HG03575 (cell line): ENCODE measurements around the gene TCF7L1.
"Not testable (repeated sequence)": the region's sequence is repeated elsewhere in the genome, so short reads cannot be mapped to it uniquely, and the experiment has no call there.

ENCODE experiments used
- ATAC-seq: cut with Tn5 transposase; IDR thresholded peaks from one replicate; pipeline ENCODE4 v1.9.1; 2021; ENCODE audit not compliant: unreplicated experiment, insufficient number of reproducible peaks, low FRiP score; ENCODE audit errors: extremely low read depth

Gene TCF7L1

GRCh38 chr2:85288244-85288725 is 155.1 kb downstream of the TCF7L1 start:
- ATAC-seq = no peak

- no peak for ATAC-seq
Observed at GRCh38 chr2:85291425-85292023, 158.3 kb downstream of the TCF7L1 start.

GRCh38 chr2:85302121-85302520 is 168.9 kb downstream of the TCF7L1 start:
- ATAC-seq = no peak

GRCh38 chr2:85303780-85304531 is 170.8 kb downstream of the TCF7L1 start:
- ATAC-seq = no peak

- ATAC-seq = no peak
Observed at GRCh38 chr2:85307527-85307897, 174.3 kb downstream of the TCF7L1 start.

- no peak for ATAC-seq
Observed at GRCh38 chr2:85308201-85308600, 175.0 kb downstream of the TCF7L1 start.

GRCh38 chr2:85308896-85309555 is 175.8 kb downstream of the TCF7L1 start:
- ATAC-seq = no peak

- no peak for ATAC-seq
Observed at GRCh38 chr2:85309699-85310321, 176.6 kb downstream of the TCF7L1 start.

- ATAC-seq = no peak
Observed at GRCh38 chr2:85310330-85310729, 177.1 kb downstream of the TCF7L1 start.

- ATAC-seq = no peak
Observed at GRCh38 chr2:85312404-85312803, 179.2 kb downstream of the TCF7L1 start.

- ATAC-seq = no peak
Observed at GRCh38 chr2:85314884-85315242, 181.7 kb downstream of the TCF7L1 start.

- ATAC-seq = not testable (repeated sequence)
Observed at GRCh38 chr2:85315921-85316320, 182.7 kb downstream of the TCF7L1 start.

GRCh38 chr2:85318222-85319074 is 185.3 kb downstream of the TCF7L1 start:
- no peak for ATAC-seq

GRCh38 chr2:85319796-85320195 is 186.6 kb downstream of the TCF7L1 start:
- ATAC-seq = no peak

GRCh38 chr2:85323351-85323987 is 190.3 kb downstream of the TCF7L1 start:
- ATAC-seq = no peak

- ATAC-seq = not testable (repeated sequence)
Observed at GRCh38 chr2:85323988-85324367, 190.8 kb downstream of the TCF7L1 start.

GRCh38 chr2:85324639-85325465 is 191.7 kb downstream of the TCF7L1 start:
- ATAC-seq = no peak

GRCh38 chr2:85325466-85325811 is 192.2 kb downstream of the TCF7L1 start:
- no peak for ATAC-seq
